Stimulated activated CD4-positive, alpha-beta T cell treated with anti-CD3 and anti-CD28 coated beads, Interleukin-15, amount 100 ng/mL, for 1 hour (primary cell): ENCODE measurements around the gene SLC34A1.

Experiments used
- DNase-seq, 2 donors: peaks; one replicate each; pipeline ENCODE4 v3.0.0-alpha.2; 2020; ENCODE audit warnings: low read depth in 1 of 2, low spot score in 1 of 2

Gene SLC34A1

DNA sequence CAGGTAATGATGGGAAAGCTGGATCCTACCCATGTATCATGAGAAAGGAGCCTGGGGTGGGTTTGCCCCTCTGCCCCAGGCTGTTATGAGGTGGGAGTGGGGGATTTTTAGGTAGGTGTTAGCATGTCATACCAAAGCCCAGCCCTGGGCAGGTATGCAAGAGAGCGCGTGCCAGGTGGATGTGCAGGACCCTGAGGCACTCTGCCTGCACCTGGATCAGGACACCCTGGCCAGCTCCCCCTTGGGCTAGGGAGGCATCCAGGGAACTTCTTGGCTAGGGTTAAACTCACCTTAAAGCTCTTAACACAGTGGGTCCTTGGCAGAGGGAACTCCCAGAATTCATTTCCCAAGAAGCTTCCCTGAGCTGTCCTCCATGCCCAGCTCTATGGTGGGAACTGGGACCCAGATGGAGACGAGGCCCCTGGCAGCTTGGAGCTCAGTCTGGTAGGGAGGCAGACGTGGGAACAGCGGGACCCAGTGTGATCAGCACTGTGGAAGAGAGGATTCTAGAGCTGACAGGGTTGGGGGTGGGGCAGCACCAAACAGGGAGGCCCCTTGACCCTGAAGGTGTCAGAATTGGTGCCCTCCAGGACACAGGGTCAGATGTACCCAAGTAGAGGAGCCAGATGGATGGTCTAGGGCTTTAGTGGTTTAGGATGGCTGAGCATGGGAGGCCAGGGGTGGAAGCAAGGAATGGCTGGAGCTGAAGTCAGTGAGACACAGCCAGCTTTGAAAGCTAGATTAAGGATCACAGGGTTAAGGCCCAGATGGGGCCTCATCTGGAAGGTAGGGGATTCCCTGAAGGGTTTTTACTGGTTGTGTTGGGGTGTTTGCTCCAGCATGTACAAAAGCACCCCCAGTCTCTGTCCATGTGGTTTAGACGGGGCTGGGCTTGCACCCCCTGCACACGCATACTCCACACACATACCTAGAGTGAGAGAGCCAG is 60.1 kb downstream of the SLC34A1 start:
- DNase-seq, result no peak

DNA sequence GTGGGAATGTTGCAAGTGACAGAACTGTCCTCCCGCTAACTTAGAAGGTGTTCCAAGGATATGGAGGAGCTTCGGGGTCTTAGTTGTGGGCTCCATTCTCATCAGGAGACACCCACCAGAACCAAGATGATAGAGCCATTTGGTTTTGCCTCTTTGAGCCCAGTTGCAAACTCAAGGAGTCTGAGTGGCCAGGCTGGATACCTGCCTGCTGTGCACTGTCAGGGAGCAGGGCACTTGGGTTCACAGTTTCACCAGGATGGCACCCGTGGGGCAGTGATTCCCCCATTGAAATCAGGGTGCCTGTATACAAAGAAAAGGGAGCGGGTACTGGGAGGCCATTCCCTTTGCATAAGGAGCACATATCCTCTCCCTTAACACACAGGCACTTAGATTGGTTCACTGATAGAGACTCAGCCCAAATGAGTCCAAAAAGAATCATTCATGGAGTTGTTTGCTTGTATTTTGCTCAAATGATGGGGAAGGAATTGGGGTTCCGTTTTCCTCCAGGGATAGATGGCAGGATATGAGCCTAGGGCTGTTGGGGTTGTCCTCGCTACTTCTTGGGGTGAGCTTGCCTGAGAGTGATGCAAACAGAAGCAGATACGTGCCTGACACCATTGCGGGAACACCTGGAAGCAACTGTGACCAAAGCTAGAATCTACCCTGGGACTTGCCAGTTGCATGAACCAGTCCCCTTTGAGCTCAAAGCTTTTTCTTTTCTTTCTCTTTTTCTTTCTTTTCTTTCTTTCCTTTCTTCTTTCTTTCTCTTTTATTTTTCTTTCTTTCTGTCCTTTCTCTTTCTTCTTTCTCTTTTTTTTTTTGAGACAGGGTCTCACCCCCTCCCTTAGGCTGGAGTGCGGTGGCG is 61.0 kb downstream of the SLC34A1 start:
- no peak for DNase-seq

DNA sequence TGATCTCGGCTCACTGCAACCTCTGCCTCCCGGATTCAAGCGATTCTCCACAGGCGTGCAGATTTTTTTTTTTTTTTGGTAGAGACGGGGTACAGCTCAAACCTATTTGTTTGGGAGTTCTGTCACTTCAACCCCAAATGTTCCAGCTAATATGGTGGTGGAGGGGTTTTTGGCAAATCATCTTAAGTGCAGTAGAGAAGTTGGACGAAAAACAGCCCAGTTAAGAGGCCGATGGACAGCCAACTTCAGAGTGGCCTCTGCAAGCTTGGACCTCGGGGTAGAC is 61.6 kb downstream of the SLC34A1 start:
- DNase-seq, result no peak

DNA sequence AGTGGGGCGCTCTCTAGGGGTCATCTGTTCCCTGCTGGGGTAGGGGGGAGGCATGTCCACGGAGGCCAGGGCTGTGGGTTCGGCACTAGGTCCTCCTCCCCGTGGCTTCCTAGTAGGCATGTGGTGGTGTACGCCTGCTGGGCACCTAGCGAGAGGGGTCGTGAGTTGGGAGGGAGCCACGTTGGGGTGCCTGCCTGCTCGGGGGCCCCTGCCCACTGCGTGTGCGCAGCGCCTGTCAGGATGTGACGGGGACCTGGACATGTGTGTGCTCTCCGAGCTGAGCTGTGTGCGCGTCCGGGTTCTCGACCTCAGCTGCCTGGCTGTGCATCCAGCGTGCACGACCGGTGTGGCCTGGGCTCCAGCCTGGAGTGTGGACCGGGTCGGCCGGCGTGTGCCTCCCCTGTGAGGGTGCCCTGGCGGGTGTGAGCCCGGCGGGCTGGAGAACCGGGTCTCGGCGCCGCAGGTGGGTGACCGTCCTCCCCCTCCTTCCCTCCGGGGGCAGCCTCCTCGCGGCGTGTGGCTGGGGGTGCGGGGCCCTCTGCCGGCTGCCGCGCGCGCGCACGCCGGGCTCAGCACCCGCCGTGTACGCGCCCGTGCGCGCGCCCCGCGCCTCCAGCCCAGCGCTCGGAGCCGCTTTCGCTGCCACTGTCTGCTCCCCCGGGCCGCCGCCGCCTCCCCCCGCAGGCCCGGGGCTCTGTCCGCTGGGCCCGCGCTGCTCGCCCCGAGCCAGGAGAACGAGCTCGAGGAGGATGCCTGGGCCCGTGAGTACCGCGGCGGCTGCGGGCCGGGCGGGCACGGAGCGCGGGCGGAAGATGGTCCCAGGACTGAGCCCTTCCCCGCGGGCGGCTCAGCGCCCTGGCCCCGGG is 62.2 kb downstream of the SLC34A1 start, which contains the start of gene PRR7:
Gene PRR7 (plus strand): TSS at position 615 of the 866 bp plus-strand sequence. CDS start 8,254 bp downstream, outside the sequence.
- peak; percentile 50 to 67 for DNase-seq

DNA sequence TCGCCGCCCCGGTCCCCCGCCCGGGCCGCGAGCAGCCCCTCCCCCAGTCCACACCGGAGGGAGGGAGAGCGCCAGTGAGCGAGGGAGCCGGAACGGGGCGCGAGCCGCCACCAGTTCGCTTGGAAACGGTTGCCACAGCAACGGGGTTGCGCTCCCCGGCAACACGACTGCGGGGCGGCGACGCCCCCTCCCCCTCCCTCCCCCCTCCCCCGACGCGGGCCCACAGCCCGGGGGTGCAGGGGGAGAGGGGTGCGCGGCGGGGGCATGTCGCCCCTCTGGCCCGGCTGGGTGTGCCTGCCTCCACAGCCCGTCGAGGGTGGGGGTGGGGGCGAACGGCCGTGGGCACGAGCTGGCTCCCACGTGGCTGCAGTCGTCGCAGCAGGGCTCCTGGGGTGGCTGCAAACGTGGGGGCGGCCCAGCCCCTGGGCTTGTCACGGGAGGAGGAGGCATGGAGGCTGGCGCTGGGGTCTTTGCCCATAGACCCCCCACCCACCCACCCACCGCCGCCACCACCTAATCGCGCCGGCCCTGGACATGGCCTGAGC is 62.9 kb downstream of the SLC34A1 start:
- peak in 1 of 2 donors; percentile 53 for DNase-seq

DNA sequence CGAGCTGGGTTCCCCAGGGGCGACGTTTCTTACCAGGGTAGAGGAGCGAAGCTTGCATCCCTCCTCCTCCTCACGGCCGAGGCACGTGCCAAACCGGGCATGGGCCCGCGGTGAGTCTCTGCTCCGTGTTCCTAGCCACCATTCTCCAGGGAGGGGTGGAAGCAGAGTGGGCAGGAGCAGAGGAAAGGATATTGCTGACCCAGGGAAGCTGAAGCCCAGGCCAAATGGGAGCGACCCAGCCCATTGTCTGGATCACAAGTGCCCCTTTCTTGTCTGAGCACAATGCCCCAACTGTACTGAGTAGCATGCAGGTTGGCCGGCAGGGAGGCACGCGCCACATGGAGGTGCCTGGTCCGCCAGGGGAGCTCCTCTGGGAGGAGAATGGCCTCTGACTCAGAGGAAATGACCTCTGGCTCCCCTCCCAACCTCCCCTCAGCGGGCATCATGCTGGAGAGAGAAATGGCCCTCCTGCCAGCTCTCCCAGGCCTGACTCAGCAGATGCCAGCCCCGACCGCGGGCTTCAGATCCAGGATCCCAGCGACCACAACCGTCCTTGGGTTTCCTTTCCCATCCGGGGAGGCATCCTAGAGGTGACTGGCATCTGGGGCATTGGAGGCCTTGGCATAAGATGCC is 63.5 kb downstream of the SLC34A1 start:
- no peak for DNase-seq
